HepG2 (cell line): ENCODE measurements around the gene CCDC148. TPM values are rescaled to one million over a fixed set of nuclear protein-coding genes. Genes with fewer than 3 reads are reported as not detected.

ENCODE experiments used
- DMTF1 ChIP-seq: sonication (generic); formaldehyde crosslinking; IDR thresholded peaks from 2 replicates; pipeline ENCODE4 v1.4.0; 2020; ENCODE audit warnings: mild to moderate bottlenecking, missing genetic modification reagents
- FLYWCH1 ChIP-seq: sonication (generic); formaldehyde crosslinking; IDR thresholded peaks from 2 replicates; pipeline ENCODE4 v1.8.1; 2023; ENCODE audit warnings: mild to moderate bottlenecking, missing genetic modification reagents
- HCFC1 ChIP-seq: fragments of 150-350 bp; IDR thresholded peaks from 2 replicates; pipeline ENCODE4 v1.6.1; 2014; ENCODE audit warnings: low read depth, low read length
- HNRNPL ChIP-seq: fragments of 200-400 bp; formaldehyde crosslinking; IDR thresholded peaks from 2 replicates; pipeline ENCODE4 v1.6.1; 2017; ENCODE audit warnings: mild to moderate bottlenecking, low read depth, low read length
- IKZF5 ChIP-seq: IDR thresholded peaks from 2 replicates; pipeline ENCODE4 v1.6.1; 2018; ENCODE audit warnings: missing genetic modification reagents, mild to moderate bottlenecking, missing compliant biosample characterization
- KLF11 ChIP-seq: IDR thresholded peaks from 2 replicates; pipeline ENCODE4 v1.6.1; 2016; ENCODE audit warnings: missing compliant biosample characterization
- MED13 ChIP-seq: sonication (generic); formaldehyde crosslinking; IDR thresholded peaks from 2 replicates; pipeline ENCODE4 v1.5.0; 2020; ENCODE audit warnings: missing genetic modification reagents
- ZNF276 ChIP-seq: sonication (generic); formaldehyde crosslinking; IDR thresholded peaks from 2 replicates; pipeline ENCODE4 v1.4.0; 2020; ENCODE audit warnings: mild to moderate bottlenecking, low read depth, missing genetic modification reagents
- ZNF407 ChIP-seq: sonication (generic); formaldehyde crosslinking; IDR thresholded peaks from one replicate; pipeline ENCODE4 v1.5.1; 2020; ENCODE audit warnings: mild to moderate bottlenecking, missing genetic modification reagents; ENCODE audit errors: not compliant biosample characterization
- ZNF512B ChIP-seq: sonication (generic); formaldehyde crosslinking; IDR thresholded peaks from 2 replicates; pipeline ENCODE4 v1.5.1; 2020; ENCODE audit warnings: missing genetic modification reagents, mild to moderate bottlenecking, borderline replicate concordance
- ZNF792 ChIP-seq: IDR thresholded peaks from 2 replicates; pipeline ENCODE4 v1.6.1; 2016
- polyA plus RNA-seq, 8 experiments: library from polyadenylated mRNA; depleted of rRNA in 3 of 8; stranded (reverse) in 7 of 8; unstranded in 1 of 8; fragments of >200 nt; fragmentation: Illumina TruSeq in 4 of 8; extraction: Trizol in 4 of 8; gene quantifications; 2 replicates each; pipeline versions ENCODE4 v1.2.1 to v1.2.3, GENCODE V29; 2011 to 2016; ENCODE audit warnings: low read depth in 4 of 8, missing spikeins in 1 of 8, mixed read lengths in 1 of 8; ENCODE audit not compliant: insufficient read depth in 1 of 8
- total RNA-seq, 5 experiments: library from RNA; depleted of rRNA; stranded (reverse); fragments of >200 nt; fragmentation: Illumina TruSeq; extraction: Trizol; gene quantifications; 2 replicates each; pipeline ENCODE4 v1.2.3, GENCODE V29; 2016; ENCODE audit warnings: low read depth in 1 of 5

CCDC148 gene
- total and polyA plus RNA-seq, 2 of the 13 experiments (the other 11 are each of a cell fraction or from before 2014, with no cell fraction given), result 0.30 to 0.49 TPM

- TF ChIP-seq DMTF1 (CRISPR knock-in tag), result peak; percentile 93; the same call in 1 of the 2 replicates
- peak; percentile 96 for TF ChIP-seq MED13 (CRISPR knock-in tag)
- TF ChIP-seq FLYWCH1, result peak; percentile 97
- peak; percentile 17; the same call in 1 of the 2 replicates for TF ChIP-seq KLF11 (CRISPR knock-in tag)
- TF ChIP-seq ZNF512B (CRISPR knock-in tag), result 0 out of 2 replicates have a peak, but pooled peaks have one; percentile 61
- TF ChIP-seq ZNF792, result peak; percentile 99
- TF ChIP-seq IKZF5 (CRISPR knock-in tag), result peak; percentile 98
- no peak for TF ChIP-seq HCFC1
- TF ChIP-seq ZNF276 (CRISPR knock-in tag), result peak; percentile 95
- no peak for TF ChIP-seq HNRNPL
- peak; percentile 90 for TF ChIP-seq ZNF407 (CRISPR knock-in tag)
Observed at GRCh38 chr2:158457826-158458616, 1.5 kb upstream of the CCDC148 start (continued).
